HG02884 (cell line): ENCODE results near the gene DAB2IP.

Experiments
- ATAC-seq: cut with Tn5 transposase; IDR thresholded peaks from one replicate; pipeline ENCODE4 v1.9.1; 2021; ENCODE audit warnings: mild to moderate bottlenecking, moderate library complexity; ENCODE audit not compliant: unreplicated experiment

The DAB2IP gene

GRCh38 chr9:121625590-121625989, 25.8 kb upstream of the DAB2IP start:
- no peak for ATAC-seq

- no peak for ATAC-seq
These were observed 25.4 kb upstream of the DAB2IP start for GRCh38 chr9:121626012-121626411.

GRCh38 chr9:121627427-121627826, 24.0 kb upstream of the DAB2IP start:
- no peak for ATAC-seq

- ATAC-seq: no peak
These were observed 23.0 kb upstream of the DAB2IP start for GRCh38 chr9:121628401-121628800.

- no peak for ATAC-seq
These were observed 20.3 kb upstream of the DAB2IP start for GRCh38 chr9:121631115-121631514.

GRCh38 chr9:121631978-121632418, 19.4 kb upstream of the DAB2IP start:
- ATAC-seq: no peak

- no peak for ATAC-seq
These were observed 18.2 kb upstream of the DAB2IP start for GRCh38 chr9:121633119-121633714.

GRCh38 chr9:121633736-121634135, 17.7 kb upstream of the DAB2IP start:
- ATAC-seq: no peak

- no peak for ATAC-seq
These were observed 16.8 kb upstream of the DAB2IP start for GRCh38 chr9:121634329-121635261.

- ATAC-seq: no peak
These were observed 16.0 kb upstream of the DAB2IP start for GRCh38 chr9:121635300-121635876.

- ATAC-seq: no peak
These were observed 15.0 kb upstream of the DAB2IP start for GRCh38 chr9:121636341-121636865.

- no peak for ATAC-seq
These were observed 14.3 kb upstream of the DAB2IP start for GRCh38 chr9:121636978-121637712.

- no peak for ATAC-seq
These were observed 13.7 kb upstream of the DAB2IP start for GRCh38 chr9:121637713-121638220.

GRCh38 chr9:121638399-121638798, 13.0 kb upstream of the DAB2IP start:
- ATAC-seq: no peak

- no peak for ATAC-seq
These were observed 12.4 kb upstream of the DAB2IP start for GRCh38 chr9:121638901-121639592.

- no peak for ATAC-seq
These were observed 11.8 kb upstream of the DAB2IP start for GRCh38 chr9:121639619-121640018.

GRCh38 chr9:121640076-121640475, 11.4 kb upstream of the DAB2IP start:
- no peak for ATAC-seq

GRCh38 chr9:121640491-121641223, 10.8 kb upstream of the DAB2IP start:
- ATAC-seq: no peak

- no peak for ATAC-seq
These were observed 10.2 kb upstream of the DAB2IP start for GRCh38 chr9:121641224-121641611.
